ENCODE results near the gene OR51A7. TPM values are rescaled to one million over a fixed set of nuclear protein-coding genes. Genes with fewer than 3 reads are reported as not detected.
"Not testable (repeated sequence)": the region's sequence is repeated elsewhere in the genome, so short reads cannot be mapped to it uniquely, and the experiment has no call there.

OR51A7 gene, protein sequence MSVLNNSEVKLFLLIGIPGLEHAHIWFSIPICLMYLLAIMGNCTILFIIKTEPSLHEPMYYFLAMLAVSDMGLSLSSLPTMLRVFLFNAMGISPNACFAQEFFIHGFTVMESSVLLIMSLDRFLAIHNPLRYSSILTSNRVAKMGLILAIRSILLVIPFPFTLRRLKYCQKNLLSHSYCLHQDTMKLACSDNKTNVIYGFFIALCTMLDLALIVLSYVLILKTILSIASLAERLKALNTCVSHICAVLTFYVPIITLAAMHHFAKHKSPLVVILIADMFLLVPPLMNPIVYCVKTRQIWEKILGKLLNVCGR
- total RNA-seq: not detected in 2 replicates

DNA sequence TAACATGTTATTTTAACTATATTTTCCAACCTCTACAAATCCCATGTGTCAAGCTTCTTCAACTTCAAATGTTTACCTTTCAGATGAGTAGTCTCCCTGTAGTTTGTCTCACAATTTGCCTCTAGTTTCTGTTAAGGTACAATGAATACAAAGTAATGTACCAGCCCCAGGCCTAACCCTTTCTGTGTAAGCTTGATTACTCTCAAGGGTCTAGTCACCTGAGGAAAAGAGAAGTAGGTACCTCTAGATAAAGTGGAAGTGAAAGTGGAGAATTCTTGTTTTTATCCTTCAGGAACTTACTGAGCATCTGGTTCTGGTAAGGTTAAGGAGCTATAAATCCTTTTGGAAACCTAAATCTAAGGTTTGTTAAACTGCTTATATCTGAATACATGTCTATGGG, at the start of gene OR51A7:
OR51A7 (plus strand) TSS at position 300 of the 400 bp plus-strand sequence. CDS start 3,587 bp downstream, outside the sequence.
- intact Hi-C loops (cut with micrococcal nuclease): no loop called here
- DNase-seq (ENCODE audit: low spot score): no peak
- Mint-ChIP-seq H3K4me1 (ENCODE audit: low read depth) (no peaks in the 10 kb centered on the region), H3K9me3 (no peaks in the 10 kb centered on the region), H3K27me3 (ENCODE audit: low read depth) (no peaks in the 10 kb centered on the region), H3K4me3 (ENCODE audit: low read depth) (no peak within 1 kb of the TSS), H3K27ac (no peak within 1 kb of the TSS), H3K36me3 (ENCODE audit: low read depth) (no peaks in the 10 kb centered on the region)

DNA sequence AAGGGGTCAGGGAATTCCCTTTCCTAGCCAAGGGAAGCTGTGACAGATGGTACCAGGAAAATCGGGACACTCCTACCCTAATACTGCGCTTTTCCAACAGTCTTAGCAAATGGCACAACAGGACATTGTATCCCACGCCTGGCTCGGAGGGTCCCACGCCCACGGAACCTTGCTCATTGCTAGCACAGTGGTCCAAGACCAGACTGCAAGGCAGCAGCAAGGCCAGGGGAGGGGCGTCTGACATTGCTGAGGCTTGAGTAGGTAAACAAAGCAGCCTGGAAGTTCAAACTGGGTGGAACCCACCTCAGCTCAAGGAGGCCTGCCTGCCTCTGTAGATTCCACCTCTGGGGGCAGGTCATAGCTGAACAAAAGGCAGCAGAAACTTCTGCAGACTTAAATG, 49.3 kb upstream of the OR51A7 start:
- H3K4me3 Mint-ChIP-seq (ENCODE audit: low read depth); H3K9me3 Mint-ChIP-seq; H3K27me3 Mint-ChIP-seq (ENCODE audit: low read depth); DNase-seq (ENCODE audit: low spot score); H3K4me1 Mint-ChIP-seq (ENCODE audit: low read depth); intact Hi-C loops (cut with micrococcal nuclease); H3K27ac Mint-ChIP-seq; H3K36me3 Mint-ChIP-seq (ENCODE audit: low read depth): not testable (repeated sequence)

DNA sequence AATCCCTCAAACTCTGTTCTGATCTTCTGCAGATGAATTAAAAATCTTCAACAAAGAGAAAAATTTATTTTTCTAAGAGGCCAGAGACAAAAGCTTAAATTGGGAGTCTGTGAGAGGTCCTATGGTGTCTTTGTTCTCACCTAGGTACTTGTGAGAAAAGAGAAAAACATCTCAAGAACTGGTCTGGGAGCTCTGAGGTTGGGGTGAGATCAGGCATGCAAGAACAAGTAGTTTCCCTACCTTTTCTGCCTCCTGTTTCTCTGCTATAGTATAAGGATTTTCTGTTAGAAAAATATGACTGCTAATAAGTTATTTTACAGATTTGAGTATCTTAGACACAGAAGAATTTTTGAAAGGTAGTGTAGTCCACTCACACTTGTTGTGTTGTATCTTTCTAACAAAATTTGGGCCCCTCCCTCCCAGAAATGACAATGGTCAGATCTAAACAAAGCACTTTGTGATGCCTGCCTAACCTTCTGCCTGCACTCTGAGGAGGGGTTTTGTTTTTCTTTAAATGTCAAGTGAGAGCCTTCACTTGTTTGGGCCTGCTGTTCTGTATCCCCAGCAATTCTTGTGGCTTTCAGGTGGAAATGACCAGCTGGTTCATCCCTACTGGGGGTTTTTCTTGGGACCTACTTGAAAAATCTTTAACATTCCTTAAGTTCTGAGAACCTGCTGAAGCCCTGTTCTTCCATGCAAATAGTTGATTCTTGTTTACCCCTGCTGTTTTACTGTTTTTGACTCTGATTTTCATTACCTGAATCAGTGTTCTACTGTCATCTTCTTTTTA, 40.9 kb upstream of the OR51A7 start:
- Mint-ChIP-seq H3K27me3 (ENCODE audit: low read depth) (no peaks in the 10 kb centered on the region), H3K27ac (no peak overlapping the region), H3K9me3 (no peaks in the 10 kb centered on the region), H3K4me1 (ENCODE audit: low read depth) (no peaks in the 10 kb centered on the region), H3K36me3 (ENCODE audit: low read depth) (no peaks in the 10 kb centered on the region), H3K4me3 (ENCODE audit: low read depth) (no peak overlapping the region)
- DNase-seq (ENCODE audit: low spot score): no peak
- intact Hi-C loops (cut with micrococcal nuclease): no loop called here

GRCh38 chr11:4863876-4864275, 39.7 kb upstream of the OR51A7 start:
- H3K27ac Mint-ChIP-seq: no peak overlapping the region
- no peaks in the 10 kb centered on the region for H3K4me1 Mint-ChIP-seq (ENCODE audit: low read depth)
- no peaks in the 10 kb centered on the region for H3K9me3 Mint-ChIP-seq
- intact Hi-C loops (cut with micrococcal nuclease): no loop called here
- no peak for DNase-seq (ENCODE audit: low spot score)
- no peaks in the 10 kb centered on the region for H3K27me3 Mint-ChIP-seq (ENCODE audit: low read depth)
- H3K4me3 Mint-ChIP-seq (ENCODE audit: low read depth): no peak overlapping the region
- no peaks in the 10 kb centered on the region for H3K36me3 Mint-ChIP-seq (ENCODE audit: low read depth)

GRCh38 chr11:4865855-4866254, 37.7 kb upstream of the OR51A7 start:
- Mint-ChIP-seq H3K27ac (no peak overlapping the region), H3K36me3 (ENCODE audit: low read depth) (no peaks in the 10 kb centered on the region), H3K4me3 (ENCODE audit: low read depth) (no peak overlapping the region), H3K27me3 (ENCODE audit: low read depth) (no peaks in the 10 kb centered on the region), H3K9me3 (no peaks in the 10 kb centered on the region), H3K4me1 (ENCODE audit: low read depth) (no peaks in the 10 kb centered on the region)
- intact Hi-C loops (cut with micrococcal nuclease): no loop called here
- no peak for DNase-seq (ENCODE audit: low spot score)

- Mint-ChIP-seq H3K4me3 (ENCODE audit: low read depth) (no peak overlapping the region), H3K9me3 (no peaks in the 10 kb centered on the region), H3K4me1 (ENCODE audit: low read depth) (no peaks in the 10 kb centered on the region), H3K36me3 (ENCODE audit: low read depth) (no peaks in the 10 kb centered on the region), H3K27ac (no peak overlapping the region), H3K27me3 (ENCODE audit: low read depth) (no peaks in the 10 kb centered on the region)
- DNase-seq (ENCODE audit: low spot score): no peak
- intact Hi-C loops (cut with micrococcal nuclease): no loop called here
Measured at GRCh38 chr11:4881188-4881587, 22.4 kb upstream of the OR51A7 start.

GRCh38 chr11:4881860-4882500, 21.6 kb upstream of the OR51A7 start, which contains the start of gene OR51T1:
OR51T1 (plus strand) TSS chr11:4881900; CDS start chr11:4881900, 0 bp downstream.
- no peaks in the 10 kb centered on the region for H3K9me3 Mint-ChIP-seq
- DNase-seq (ENCODE audit: low spot score): no peak
- H3K27me3 Mint-ChIP-seq (ENCODE audit: low read depth): no peaks in the 10 kb centered on the region
- intact Hi-C loops (cut with micrococcal nuclease): no loop called here
- H3K4me1 Mint-ChIP-seq (ENCODE audit: low read depth): no peaks in the 10 kb centered on the region
- H3K4me3 Mint-ChIP-seq (ENCODE audit: low read depth): no peak within 1 kb of the TSS
- H3K36me3 Mint-ChIP-seq (ENCODE audit: low read depth): no peaks in the 10 kb centered on the region
- H3K27ac Mint-ChIP-seq: no peak within 1 kb of the TSS

GRCh38 chr11:4882543-4882942, 21.0 kb upstream of the OR51A7 start:
- H3K36me3 Mint-ChIP-seq (ENCODE audit: low read depth): no peaks in the 10 kb centered on the region
- no peaks in the 10 kb centered on the region for H3K27me3 Mint-ChIP-seq (ENCODE audit: low read depth)
- intact Hi-C loops (cut with micrococcal nuclease): no loop called here
- H3K4me3 Mint-ChIP-seq (ENCODE audit: low read depth): no peak overlapping the region
- H3K27ac Mint-ChIP-seq: no peak overlapping the region
- H3K9me3 Mint-ChIP-seq: no peaks in the 10 kb centered on the region
- DNase-seq (ENCODE audit: low spot score): no peak
- no peaks in the 10 kb centered on the region for H3K4me1 Mint-ChIP-seq (ENCODE audit: low read depth)

GRCh38 chr11:4884361-4884760, 19.2 kb upstream of the OR51A7 start:
- no peaks in the 10 kb centered on the region for H3K27me3 Mint-ChIP-seq (ENCODE audit: low read depth)
- no peaks in the 10 kb centered on the region for H3K9me3 Mint-ChIP-seq
- no peaks in the 10 kb centered on the region for H3K4me1 Mint-ChIP-seq (ENCODE audit: low read depth)
- no peaks in the 10 kb centered on the region for H3K36me3 Mint-ChIP-seq (ENCODE audit: low read depth)
- no peak for DNase-seq (ENCODE audit: low spot score)
- intact Hi-C loops (cut with micrococcal nuclease): no loop called here
- H3K4me3 Mint-ChIP-seq (ENCODE audit: low read depth): no peak overlapping the region
- no peak overlapping the region for H3K27ac Mint-ChIP-seq

DNA sequence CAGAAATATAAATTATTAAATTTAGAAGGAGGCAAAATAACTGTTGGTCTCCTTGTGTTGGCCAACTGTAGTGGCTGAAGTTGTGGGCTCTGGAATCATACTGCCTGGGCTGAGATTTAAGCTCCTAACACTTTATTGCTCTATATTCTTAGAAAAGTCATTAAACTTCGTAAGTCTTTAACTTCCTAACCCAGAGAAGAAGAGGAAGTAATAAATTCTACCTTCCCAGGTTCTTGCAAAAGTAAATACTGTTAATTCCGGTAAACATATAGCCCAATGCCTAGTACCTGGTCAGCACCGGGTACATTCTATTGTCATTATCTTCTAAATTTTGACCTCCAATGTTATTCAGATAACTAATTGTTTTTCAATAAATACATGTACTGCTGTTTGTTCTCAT, 17.4 kb upstream of the OR51A7 start:
- H3K36me3 Mint-ChIP-seq (ENCODE audit: low read depth): no peaks in the 10 kb centered on the region
- intact Hi-C loops (cut with micrococcal nuclease): no loop called here
- H3K27me3 Mint-ChIP-seq (ENCODE audit: low read depth): no peaks in the 10 kb centered on the region
- H3K9me3 Mint-ChIP-seq: no peaks in the 10 kb centered on the region
- no peaks in the 10 kb centered on the region for H3K4me1 Mint-ChIP-seq (ENCODE audit: low read depth)
- no peak overlapping the region for H3K27ac Mint-ChIP-seq
- no peak for DNase-seq (ENCODE audit: low spot score)
- H3K4me3 Mint-ChIP-seq (ENCODE audit: low read depth): no peak overlapping the region

GRCh38 chr11:4887591-4887990, 16.0 kb upstream of the OR51A7 start:
- Mint-ChIP-seq H3K27ac (no peak overlapping the region), H3K4me3 (ENCODE audit: low read depth) (no peak overlapping the region), H3K27me3 (ENCODE audit: low read depth) (no peaks in the 10 kb centered on the region)

GRCh38 chr11:4890279-4890678, 13.3 kb upstream of the OR51A7 start:
- H3K27me3 Mint-ChIP-seq (ENCODE audit: low read depth): no peaks in the 10 kb centered on the region
- H3K4me1 Mint-ChIP-seq (ENCODE audit: low read depth): no peaks in the 10 kb centered on the region
- H3K36me3 Mint-ChIP-seq (ENCODE audit: low read depth): no peaks in the 10 kb centered on the region
- H3K27ac Mint-ChIP-seq: no peak overlapping the region
- DNase-seq (ENCODE audit: low spot score): no peak
- intact Hi-C loops (cut with micrococcal nuclease): no loop called here
- no peaks in the 10 kb centered on the region for H3K9me3 Mint-ChIP-seq
- H3K4me3 Mint-ChIP-seq (ENCODE audit: low read depth): no peak overlapping the region

More at GRCh38 chr11:4887591-4887990, 16.0 kb upstream of the OR51A7 start:
- Mint-ChIP-seq H3K36me3 (ENCODE audit: low read depth) (no peaks in the 10 kb centered on the region), H3K4me1 (ENCODE audit: low read depth) (no peaks in the 10 kb centered on the region), H3K9me3 (no peaks in the 10 kb centered on the region)
- intact Hi-C loops (cut with micrococcal nuclease): no loop called here
- no peak for DNase-seq (ENCODE audit: low spot score)

Measured in activated T-helper 2 cell treated with anti-CD3 and anti-CD28 coated beads, Interferon-gamma antibody, Interleukin-2, Interleukin-4, amounts not matched to agents 10 μg/mL and 5 μg/mL and 100 μg/mL, durations not matched to agents 14 hours and 24 hours and 36 hours (primary cell).